Liver (tissue), 3 donors: ENCODE measurements around the gene TSPEAR.

Source experiments
- CTCF ChIP-seq: fragments of 150-350 bp; IDR thresholded peaks from 2 replicates; pipeline ENCODE4 v1.5.1; 2017; ENCODE audit warnings: improper control_type of control experiment, low read depth, low read length; ENCODE audit not compliant: missing input control
- FOXA1 ChIP-seq: IDR thresholded peaks from 2 replicates; pipeline ENCODE4 v1.6.1; 2016; ENCODE audit warnings: antibody characterized with exemption
- FOXA2 ChIP-seq: IDR thresholded peaks from 2 replicates; pipeline ENCODE4 v1.6.1; 2016; ENCODE audit warnings: antibody characterized with exemption
- GABPA ChIP-seq, 2 donors: IDR thresholded peaks in 1 of 2; conservative IDR thresholded peaks in 1 of 2; 2 replicates each; pipeline ENCODE4 v1.6.1; 2016; ENCODE audit warnings: antibody characterized with exemption in 2 of 2, mild to moderate bottlenecking in 1 of 2, moderate library complexity in 1 of 2
- HNF4A ChIP-seq, 2 donors: conservative IDR thresholded peaks; 2 replicates each; pipeline ENCODE4 v1.6.1; 2016; ENCODE audit warnings: antibody characterized with exemption in 2 of 2, mild to moderate bottlenecking in 2 of 2
- NR2F2 ChIP-seq: IDR thresholded peaks from 2 replicates; pipeline ENCODE4 v1.6.1; 2016; ENCODE audit warnings: antibody characterized with exemption
- REST ChIP-seq: IDR thresholded peaks from 2 replicates; pipeline ENCODE4 v1.6.1; 2016; ENCODE audit warnings: antibody characterized with exemption, mild to moderate bottlenecking
- YY1 ChIP-seq: IDR thresholded peaks from 2 replicates; pipeline ENCODE4 v1.6.1; 2016; ENCODE audit warnings: antibody characterized with exemption, mild to moderate bottlenecking
- ZBTB33 ChIP-seq: IDR thresholded peaks from 2 replicates; pipeline ENCODE4 v1.6.1; 2016; ENCODE audit warnings: antibody characterized with exemption
- donor health status: healthy.
- donor health status: healthy.

- TF ChIP-seq HNF4A (conservative IDR thresholded peaks at IDR 0.05) (no peak), CTCF (no peak), FOXA2 (no peak), YY1 (no peak), GABPA (IDR thresholded peaks at IDR 0.05 in 1 of 2, conservative IDR thresholded peaks at IDR 0.05 in 1 of 2) (no peak), REST (no peak), FOXA1 (no peak), NR2F2 (no peak), ZBTB33 (no peak)
These were observed 15.7 kb downstream of the TSPEAR start for GRCh38 chr21:44695641-44696040.
